HepG2 (cell line): ENCODE measurements around the gene TJP2.

ENCODE experiments used
- KLF16 ChIP-seq, 2 experiments: sonication (generic) in 1 of 2; formaldehyde crosslinking in 1 of 2; IDR thresholded peaks; 2 replicates each; pipeline versions ENCODE4 v1.6.1 to v1.8.0; 2016 to 2023; ENCODE audit warnings: missing genetic modification reagents in 2 of 2, missing compliant biosample characterization in 1 of 2
- ZNF274 ChIP-seq: sonication (generic); formaldehyde crosslinking; IDR thresholded peaks from 2 replicates; pipeline ENCODE4 v1.5.1; 2020; ENCODE audit warnings: mild to moderate bottlenecking, missing genetic modification reagents
- TF ChIP-seq, protein P1 (sequence below): sonication (generic); formaldehyde crosslinking; IDR thresholded peaks from 2 replicates; pipeline ENCODE4 v1.5.0; 2020; ENCODE audit warnings: mild to moderate bottlenecking, missing genetic modification reagents, moderate library complexity
- TF ChIP-seq, protein P2 (sequence below): sonication (generic); formaldehyde crosslinking; IDR thresholded peaks from 2 replicates; pipeline ENCODE4 v1.8.1; 2023; ENCODE audit warnings: missing genetic modification reagents, inconsistent platforms, borderline replicate concordance

DNA sequence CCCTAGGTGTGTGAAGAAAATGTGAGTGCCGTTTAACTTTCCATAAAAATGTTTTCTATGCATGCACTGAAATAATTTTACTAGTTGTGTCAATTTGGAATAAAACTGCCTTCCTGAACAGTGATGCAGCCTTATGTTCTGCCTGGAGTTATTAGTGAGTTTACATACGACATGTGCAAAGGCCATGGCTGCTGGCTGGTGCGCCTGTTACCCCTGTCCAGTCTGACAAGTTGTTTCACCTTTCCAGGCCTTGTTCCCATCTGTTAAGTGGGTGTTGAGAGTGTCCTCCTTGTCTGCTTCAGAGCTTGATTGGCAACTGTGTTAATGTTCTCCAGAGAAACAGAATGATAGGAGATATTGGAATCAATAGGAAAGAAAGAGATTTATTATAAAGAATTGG, 60.6 kb downstream of the TJP2 start:
- TF ChIP-seq, protein P1, sequence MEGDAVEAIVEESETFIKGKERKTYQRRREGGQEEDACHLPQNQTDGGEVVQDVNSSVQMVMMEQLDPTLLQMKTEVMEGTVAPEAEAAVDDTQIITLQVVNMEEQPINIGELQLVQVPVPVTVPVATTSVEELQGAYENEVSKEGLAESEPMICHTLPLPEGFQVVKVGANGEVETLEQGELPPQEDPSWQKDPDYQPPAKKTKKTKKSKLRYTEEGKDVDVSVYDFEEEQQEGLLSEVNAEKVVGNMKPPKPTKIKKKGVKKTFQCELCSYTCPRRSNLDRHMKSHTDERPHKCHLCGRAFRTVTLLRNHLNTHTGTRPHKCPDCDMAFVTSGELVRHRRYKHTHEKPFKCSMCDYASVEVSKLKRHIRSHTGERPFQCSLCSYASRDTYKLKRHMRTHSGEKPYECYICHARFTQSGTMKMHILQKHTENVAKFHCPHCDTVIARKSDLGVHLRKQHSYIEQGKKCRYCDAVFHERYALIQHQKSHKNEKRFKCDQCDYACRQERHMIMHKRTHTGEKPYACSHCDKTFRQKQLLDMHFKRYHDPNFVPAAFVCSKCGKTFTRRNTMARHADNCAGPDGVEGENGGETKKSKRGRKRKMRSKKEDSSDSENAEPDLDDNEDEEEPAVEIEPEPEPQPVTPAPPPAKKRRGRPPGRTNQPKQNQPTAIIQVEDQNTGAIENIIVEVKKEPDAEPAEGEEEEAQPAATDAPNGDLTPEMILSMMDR, result no peak
- TF ChIP-seq, protein P2, sequence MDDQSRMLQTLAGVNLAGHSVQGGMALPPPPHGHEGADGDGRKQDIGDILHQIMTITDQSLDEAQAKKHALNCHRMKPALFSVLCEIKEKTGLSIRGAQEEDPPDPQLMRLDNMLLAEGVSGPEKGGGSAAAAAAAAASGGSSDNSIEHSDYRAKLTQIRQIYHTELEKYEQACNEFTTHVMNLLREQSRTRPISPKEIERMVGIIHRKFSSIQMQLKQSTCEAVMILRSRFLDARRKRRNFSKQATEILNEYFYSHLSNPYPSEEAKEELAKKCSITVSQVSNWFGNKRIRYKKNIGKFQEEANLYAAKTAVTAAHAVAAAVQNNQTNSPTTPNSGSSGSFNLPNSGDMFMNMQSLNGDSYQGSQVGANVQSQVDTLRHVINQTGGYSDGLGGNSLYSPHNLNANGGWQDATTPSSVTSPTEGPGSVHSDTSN (CRISPR knock-in tag), result no peak
- TF ChIP-seq KLF16 (CRISPR knock-in tag; IDR thresholded peaks at IDR 0.05), result no peak
- no peak for TF ChIP-seq ZNF274 (CRISPR knock-in tag)
